ENCODE measurements around the gene MXRA8.

GRCh38 chr1:1367315-1367714 is 9.0 kb upstream of the MXRA8 start:
- TF ChIP-seq CTCF (IDR thresholded peaks at IDR 0.05) = no peak
- TF ChIP-seq POLR2A (IDR thresholded peaks at IDR 0.05) = no peak

Data from thyroid gland (tissue), 4 donors.